K562 (cell line): ENCODE measurements around the gene LCE1F.

ENCODE experiments used
- OTX1 ChIP-seq: fragments of 450-650 bp; formaldehyde crosslinking; IDR thresholded peaks from 2 replicates; pipeline ENCODE4 v1.4.0; 2022; ENCODE audit warnings: mild to moderate bottlenecking
- POLR2A ChIP-seq: fragments of 450-650 bp; conservative IDR thresholded peaks from 2 replicates; pipeline ENCODE4 v1.6.1; 2016
- POLR2AphosphoS5 ChIP-seq: IDR thresholded peaks from 2 replicates; pipeline ENCODE4 v1.6.1; 2011; ENCODE audit warnings: mild to moderate bottlenecking, low read depth, low read length, moderate library complexity; ENCODE audit not compliant: control insufficient read depth, insufficient read depth
- TF ChIP-seq, protein P1 (sequence below): sonication (generic); IDR thresholded peaks from 2 replicates; pipeline ENCODE4 v1.6.1; 2016

GRCh38 chr1:152735648-152736047 lies 39.3 kb upstream of the LCE1F start:
- TF ChIP-seq POLR2AphosphoS5 (no peak), OTX1 (CRISPR knock-in tag) (no peak), POLR2A (no peak)
- TF ChIP-seq, protein P1, sequence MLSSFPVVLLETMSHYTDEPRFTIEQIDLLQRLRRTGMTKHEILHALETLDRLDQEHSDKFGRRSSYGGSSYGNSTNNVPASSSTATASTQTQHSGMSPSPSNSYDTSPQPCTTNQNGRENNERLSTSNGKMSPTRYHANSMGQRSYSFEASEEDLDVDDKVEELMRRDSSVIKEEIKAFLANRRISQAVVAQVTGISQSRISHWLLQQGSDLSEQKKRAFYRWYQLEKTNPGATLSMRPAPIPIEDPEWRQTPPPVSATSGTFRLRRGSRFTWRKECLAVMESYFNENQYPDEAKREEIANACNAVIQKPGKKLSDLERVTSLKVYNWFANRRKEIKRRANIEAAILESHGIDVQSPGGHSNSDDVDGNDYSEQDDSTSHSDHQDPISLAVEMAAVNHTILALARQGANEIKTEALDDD, result no peak
